ENCODE results near the gene FAM47A.

The FAM47A gene

GRCh38 chrX:34126011-34126410 is 6.1 kb downstream of the FAM47A start:
- Histone ChIP-seq H3K79me2 (ENCODE audit: insufficient read depth, low read length) (no peaks in the 10 kb centered on the region), H3K4me2 (ENCODE audit: low read length) (no peak overlapping the region), H3F3A (ENCODE audit: insufficient read depth, low read length) (no peaks in the 10 kb centered on the region), H3K9ac (ENCODE audit: low read length) (no peak overlapping the region), H3K9me2 (ENCODE audit: low read depth, low read length) (no peaks in the 10 kb centered on the region), H3K4me1 (ENCODE audit: insufficient read depth, low read length, severe bottlenecking) (no peaks in the 10 kb centered on the region), H3K36me3 (ENCODE audit: insufficient read depth, low read length) (no peaks in the 10 kb centered on the region), H3K4me3 (ENCODE audit: low read depth, low read length, poor library complexity, severe bottlenecking) (no peak overlapping the region), H4K20me1 (ENCODE audit: insufficient read depth, low read length) (no peaks in the 10 kb centered on the region), H3K9me3 (ENCODE audit: low read length) (no peaks in the 10 kb centered on the region), H3K27ac (ENCODE audit: low read depth, low read length, poor library complexity, severe bottlenecking) (no peak overlapping the region), H3K27me3 (ENCODE audit: insufficient read depth, low read length) (no peaks in the 10 kb centered on the region), H2AFZ (ENCODE audit: low read length) (no peak overlapping the region)
- TF ChIP-seq CTCF (IDR thresholded peaks at IDR 0.05; ENCODE audit: low read length) (no peak), EZH2 (IDR thresholded peaks at IDR 0.05; ENCODE audit: borderline replicate concordance, low read length) (no peak)

GRCh38 chrX:34119122-34119521 is 13.0 kb downstream of the FAM47A start:
- Histone ChIP-seq H3K79me2 (ENCODE audit: insufficient read depth, low read length) (no peaks in the 10 kb centered on the region), H3K4me2 (ENCODE audit: low read length) (no peak overlapping the region), H3K36me3 (ENCODE audit: insufficient read depth, low read length) (no peaks in the 10 kb centered on the region), H3K27me3 (ENCODE audit: insufficient read depth, low read length) (no peaks in the 10 kb centered on the region), H3K9me3 (ENCODE audit: low read length) (no peaks in the 10 kb centered on the region), H3K4me1 (ENCODE audit: insufficient read depth, low read length, severe bottlenecking) (no peaks in the 10 kb centered on the region), H3K27ac (ENCODE audit: low read depth, low read length, poor library complexity, severe bottlenecking) (no peak overlapping the region), H2AFZ (ENCODE audit: low read length) (no peak overlapping the region), H3K4me3 (ENCODE audit: low read depth, low read length, poor library complexity, severe bottlenecking) (no peak overlapping the region), H3F3A (ENCODE audit: insufficient read depth, low read length) (no peaks in the 10 kb centered on the region), H4K20me1 (ENCODE audit: insufficient read depth, low read length) (no peaks in the 10 kb centered on the region), H3K9me2 (ENCODE audit: low read depth, low read length) (no peaks in the 10 kb centered on the region), H3K9ac (ENCODE audit: low read length) (no peak overlapping the region)
- TF ChIP-seq EZH2 (IDR thresholded peaks at IDR 0.05; ENCODE audit: borderline replicate concordance, low read length) (no peak), CTCF (IDR thresholded peaks at IDR 0.05; ENCODE audit: low read length) (no peak)

- H3K27ac ChIP-seq (ENCODE audit: low read depth, low read length, poor library complexity, severe bottlenecking): no peak overlapping the region
- H3K4me2 ChIP-seq (ENCODE audit: low read length): no peak overlapping the region
- H3K9me3 ChIP-seq (ENCODE audit: low read length): no peaks in the 10 kb centered on the region
- no peaks in the 10 kb centered on the region for H3F3A ChIP-seq (ENCODE audit: insufficient read depth, low read length)
- no peak overlapping the region for H3K4me3 ChIP-seq (ENCODE audit: low read depth, low read length, poor library complexity, severe bottlenecking)
- H2AFZ ChIP-seq (ENCODE audit: low read length): no peak overlapping the region
- no peaks in the 10 kb centered on the region for H3K36me3 ChIP-seq (ENCODE audit: insufficient read depth, low read length)
- no peaks in the 10 kb centered on the region for H4K20me1 ChIP-seq (ENCODE audit: insufficient read depth, low read length)
- TF ChIP-seq EZH2 (IDR thresholded peaks at IDR 0.05; ENCODE audit: borderline replicate concordance, low read length): no peak
- TF ChIP-seq CTCF (IDR thresholded peaks at IDR 0.05; ENCODE audit: low read length): no peak
- no peaks in the 10 kb centered on the region for H3K9me2 ChIP-seq (ENCODE audit: low read depth, low read length)
- no peaks in the 10 kb centered on the region for H3K79me2 ChIP-seq (ENCODE audit: insufficient read depth, low read length)
- no peaks in the 10 kb centered on the region for H3K27me3 ChIP-seq (ENCODE audit: insufficient read depth, low read length)
- H3K4me1 ChIP-seq (ENCODE audit: insufficient read depth, low read length, severe bottlenecking): no peaks in the 10 kb centered on the region
- H3K9ac ChIP-seq (ENCODE audit: low read length): no peak overlapping the region
These were observed 19.7 kb downstream of the FAM47A start for GRCh38 chrX:34112459-34112858.
